Spleen (tissue), 11 donors: Measurements from ENCODE around the gene SIDT2. TPM values are rescaled to one million over a fixed set of nuclear protein-coding genes. Genes with fewer than 3 reads are reported as not detected.
A peak's percentile ranks its signal among the peaks of the same experiment; 100 is the strongest.
"Not testable (repeated sequence)": the region's sequence is repeated elsewhere in the genome, so short reads cannot be mapped to it uniquely, and the experiment has no call there.

ENCODE experiments used
- DNase-seq: peaks from one replicate; pipeline ENCODE4 v3.0.0-alpha.2; 2020
- H3K27ac ChIP-seq, 8 donors: fragments of 200-600 bp; sonication (generic) in 7 of 8; 1 replicate in 4 of 8; 2 replicates in 4 of 8; pipeline versions ENCODE4 v1.5.0 to v1.8.0; 2016 to 2021; ENCODE audit warnings: inconsistent platforms in 4 of 8, mild to moderate bottlenecking in 4 of 8, moderate library complexity in 1 of 8
- H3K27me3 ChIP-seq, 7 donors: fragments of 200-600 bp; sonication (generic) in 6 of 7; replicated peaks in 1 of 7; 1 replicate in 4 of 7; 2 replicates in 3 of 7; pipeline versions ENCODE4 v1.5.0 to v1.8.0; 2016 to 2021; ENCODE audit warnings: inconsistent platforms in 3 of 7, mild to moderate bottlenecking in 1 of 7
- H3K36me3 ChIP-seq, 6 donors: fragments of 200-600 bp; sonication (generic) in 5 of 6; 1 replicate in 4 of 6; 2 replicates in 2 of 6; pipeline versions ENCODE4 v1.5.0 to v1.8.0; 2016 to 2021; ENCODE audit warnings: inconsistent platforms in 2 of 6
- H3K4me1 ChIP-seq, 6 donors: fragments of 200-600 bp; sonication (generic) in 5 of 6; 1 replicate in 3 of 6; 2 replicates in 3 of 6; pipeline versions ENCODE4 v1.5.0 to v1.8.0; 2016 to 2021; ENCODE audit warnings: inconsistent platforms in 3 of 6
- H3K4me3 ChIP-seq, 8 donors: fragments of 200-600 bp; sonication (generic) in 7 of 8; 1 replicate in 4 of 8; 2 replicates in 4 of 8; pipeline versions ENCODE4 v1.5.0 to v1.8.0; 2016 to 2021; ENCODE audit warnings: inconsistent platforms in 4 of 8, mild to moderate bottlenecking in 4 of 8, moderate library complexity in 2 of 8
- H3K9me3 ChIP-seq, 8 donors: fragments of 200-600 bp; sonication (generic) in 7 of 8; 1 replicate in 4 of 8; 2 replicates in 4 of 8; pipeline versions ENCODE4 v1.5.0 to v1.8.0; 2016 to 2021; ENCODE audit warnings: inconsistent platforms in 4 of 8
- POLR2A ChIP-seq, 3 donors: fragments of 450-650 bp; IDR thresholded peaks; one replicate each; pipeline ENCODE4 v1.5.1; 2017; ENCODE audit warnings: antibody characterized with exemption in 3 of 3, mild to moderate bottlenecking in 1 of 3
- POLR2AphosphoS5 ChIP-seq, 3 donors: sonication (generic); formaldehyde crosslinking; IDR thresholded peaks; one replicate each; pipeline ENCODE4 v1.5.1; 2017; ENCODE audit warnings: antibody characterized with exemption in 3 of 3
- WGBS, 5 donors: extraction: QIAGEN DNeasy Blood & Tissue Kit in 3 of 5; methylation state at CpG; one replicate each; pipeline versions ENCODE4 v1.1.5 to v1.1.7; 2013 to 2018; 5-methylcytosine and 5-hydroxymethylcytosine counted together
- intact Hi-C: fragments of 100-400 bp; cut with DNase I; formaldehyde crosslinking; loops from one replicate; pipeline ENCODE4 v1.15.0; 2023; ENCODE audit warnings: low total_unique reads
- polyA plus RNA-seq, 3 donors: library from polyadenylated mRNA; stranded (reverse); fragments of 200-250 nt; gene quantifications; one replicate each; pipeline ENCODE4 v1.2.1, GENCODE V29; 2013
- total RNA-seq, 7 donors: library from RNA; depleted of rRNA in 3 of 7; stranded (reverse); fragments of >200 nt in 3 of 7; fragmentation: NEBNext Ultra II Directional in 4 of 7; extraction: Animal tissue kit (Norgen Biotek cat#: 25700) in 4 of 7; gene quantifications; one replicate each; pipeline versions ENCODE4 v1.1.0 to v1.2.1, GENCODE V29; 2016 to 2021
- TF ChIP-seq, protein P1 (sequence below), 11 experiments: fragments of 200-600 bp in 7 of 11; fragments of 450-650 bp in 4 of 11; sonication (generic) in 4 of 11; IDR thresholded peaks in 8 of 11; conservative IDR thresholded peaks in 3 of 11; 1 replicate in 7 of 11; 2 replicates in 4 of 11; pipeline versions ENCODE4 v1.4.0 to v1.8.0; 2016 to 2021; ENCODE audit warnings: antibody characterized with exemption in 11 of 11, inconsistent platforms in 4 of 11, mild to moderate bottlenecking in 1 of 11
- donor health status: healthy with polysubstance abuse.
- donor health status: DM: no; HTN: no; CAD: no; lungs with moderate emphysema.
- donor health status: DM: no; HTN: no; CAD: no.
- donor health status: Bipolar disorder and iron deficiency.
- donor health status: healthy.
- donor health status: DM: no; HTN: no; CAD: no.
- donor health status: DM: yes; HTN: yes; CAD: no.

Gene SIDT2
- total and polyA plus RNA-seq, 10 donors: 21.3 to 83.8 (median 51.8) TPM

DNA sequence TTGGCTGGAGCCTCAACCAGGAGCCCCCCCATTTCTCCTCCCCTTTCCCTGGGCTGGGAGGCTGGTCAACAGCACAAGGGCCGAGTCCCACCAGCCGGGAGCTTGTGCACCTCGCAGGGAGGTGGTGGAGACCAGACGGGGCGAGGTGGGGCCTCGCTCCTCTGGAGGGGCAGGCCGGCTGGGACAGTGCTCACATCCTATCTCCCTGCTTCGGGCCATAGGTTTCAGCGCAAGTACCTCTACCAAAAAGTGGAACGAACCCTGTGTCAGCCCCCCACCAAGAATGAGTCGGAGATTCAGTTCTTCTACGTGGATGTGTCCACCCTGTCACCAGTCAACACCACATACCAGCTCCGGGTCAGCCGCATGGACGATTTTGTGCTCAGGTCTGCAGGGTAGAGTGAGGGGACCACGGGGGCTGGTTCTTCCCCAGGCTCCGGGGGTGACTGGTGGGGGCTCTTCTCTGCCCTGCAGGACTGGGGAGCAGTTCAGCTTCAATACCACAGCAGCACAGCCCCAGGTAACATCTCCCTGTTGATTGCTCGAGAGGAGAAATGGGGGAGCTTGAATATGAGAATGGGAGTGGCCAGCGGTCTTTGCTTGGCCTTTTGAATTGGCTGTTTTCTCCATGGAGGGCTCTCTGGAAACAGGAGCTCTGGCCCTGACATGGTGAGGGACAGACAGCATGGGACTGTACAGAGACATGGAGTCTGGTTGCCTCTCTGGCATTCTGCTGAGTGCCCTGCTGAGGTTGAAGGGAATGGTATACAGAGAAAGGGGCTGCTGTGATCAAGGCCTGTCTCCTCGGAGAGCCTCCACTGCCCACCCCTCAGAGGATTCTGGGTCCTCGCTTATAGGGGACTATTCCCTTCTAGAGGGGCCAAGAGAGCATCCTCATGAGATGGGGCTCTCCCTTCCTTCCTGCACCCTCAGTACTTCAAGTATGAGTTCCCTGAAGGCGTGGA is 3.3 kb downstream of the SIDT2 start:
- peak overlapping the region in 2 of 8 donors; percentile 50 to 97 for H3K27ac ChIP-seq
- peaks cover 19 to 69% (median 43%) of the 10 kb centered on the region in 6 donors for H3K4me1 ChIP-seq
- TF ChIP-seq, protein P1, sequence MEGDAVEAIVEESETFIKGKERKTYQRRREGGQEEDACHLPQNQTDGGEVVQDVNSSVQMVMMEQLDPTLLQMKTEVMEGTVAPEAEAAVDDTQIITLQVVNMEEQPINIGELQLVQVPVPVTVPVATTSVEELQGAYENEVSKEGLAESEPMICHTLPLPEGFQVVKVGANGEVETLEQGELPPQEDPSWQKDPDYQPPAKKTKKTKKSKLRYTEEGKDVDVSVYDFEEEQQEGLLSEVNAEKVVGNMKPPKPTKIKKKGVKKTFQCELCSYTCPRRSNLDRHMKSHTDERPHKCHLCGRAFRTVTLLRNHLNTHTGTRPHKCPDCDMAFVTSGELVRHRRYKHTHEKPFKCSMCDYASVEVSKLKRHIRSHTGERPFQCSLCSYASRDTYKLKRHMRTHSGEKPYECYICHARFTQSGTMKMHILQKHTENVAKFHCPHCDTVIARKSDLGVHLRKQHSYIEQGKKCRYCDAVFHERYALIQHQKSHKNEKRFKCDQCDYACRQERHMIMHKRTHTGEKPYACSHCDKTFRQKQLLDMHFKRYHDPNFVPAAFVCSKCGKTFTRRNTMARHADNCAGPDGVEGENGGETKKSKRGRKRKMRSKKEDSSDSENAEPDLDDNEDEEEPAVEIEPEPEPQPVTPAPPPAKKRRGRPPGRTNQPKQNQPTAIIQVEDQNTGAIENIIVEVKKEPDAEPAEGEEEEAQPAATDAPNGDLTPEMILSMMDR (IDR thresholded peaks at IDR 0.05 in 8 of 11, conservative IDR thresholded peaks at IDR 0.05 in 3 of 11): no peak
- peak in 1 of 3 donors; percentile 28 for TF ChIP-seq POLR2AphosphoS5 (IDR thresholded peaks at IDR 0.05)
- 90 to 96% (median 95%) methylated on average over 14 to 22 of the region's 22 CpGs for WGBS, 5 donors
- DNase-seq: no peak
- H3K27me3 ChIP-seq: no peaks in the 10 kb centered on the region
- intact Hi-C loops: no loop called here
- H3K36me3 ChIP-seq: peaks cover 0 to 52% (median 23%) of the 10 kb centered on the region in 6 donors
- peak overlapping the region in 1 of 8 donors; percentile 34 for H3K4me3 ChIP-seq
- H3K9me3 ChIP-seq: no peaks in the 10 kb centered on the region

DNA sequence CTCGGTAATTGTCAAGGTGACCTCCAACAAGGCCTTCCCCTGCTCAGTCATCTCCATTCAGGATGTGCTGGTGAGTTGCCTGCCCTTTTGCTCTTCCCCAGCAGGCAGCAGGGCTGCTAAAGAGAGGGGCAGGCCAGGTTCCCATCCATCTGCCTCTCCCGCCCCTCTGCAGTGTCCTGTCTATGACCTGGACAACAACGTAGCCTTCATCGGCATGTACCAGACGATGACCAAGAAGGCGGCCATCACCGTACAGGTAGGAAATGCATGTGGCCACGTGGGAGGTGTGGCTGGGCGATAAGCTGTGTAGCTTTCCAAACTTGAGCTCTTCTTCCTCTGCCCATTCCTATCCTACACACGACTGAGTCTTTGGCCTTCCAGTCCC is 4.0 kb downstream of the SIDT2 start:
- WGBS, 5 donors: 94 to 96% (median 94%) methylated on average over 9 to 10 of the region's 10 CpGs
- intact Hi-C loops: no loop called here
- peaks cover 0 to 59% (median 27%) of the 10 kb centered on the region in 6 donors for H3K36me3 ChIP-seq
- H3K4me1 ChIP-seq: peaks cover 19 to 75% (median 46%) of the 10 kb centered on the region in 6 donors
- TF ChIP-seq, protein P1 (IDR thresholded peaks at IDR 0.05 in 8 of 11, conservative IDR thresholded peaks at IDR 0.05 in 3 of 11): no peak
- no peak for TF ChIP-seq POLR2AphosphoS5 (IDR thresholded peaks at IDR 0.05)
- TF ChIP-seq POLR2A (IDR thresholded peaks at IDR 0.05): no peak
- DNase-seq: no peak
- H3K27ac ChIP-seq: no peak overlapping the region
- H3K9me3 ChIP-seq: no peaks in the 10 kb centered on the region
- no peaks in the 10 kb centered on the region for H3K27me3 ChIP-seq
- H3K4me3 ChIP-seq: no peak overlapping the region

DNA sequence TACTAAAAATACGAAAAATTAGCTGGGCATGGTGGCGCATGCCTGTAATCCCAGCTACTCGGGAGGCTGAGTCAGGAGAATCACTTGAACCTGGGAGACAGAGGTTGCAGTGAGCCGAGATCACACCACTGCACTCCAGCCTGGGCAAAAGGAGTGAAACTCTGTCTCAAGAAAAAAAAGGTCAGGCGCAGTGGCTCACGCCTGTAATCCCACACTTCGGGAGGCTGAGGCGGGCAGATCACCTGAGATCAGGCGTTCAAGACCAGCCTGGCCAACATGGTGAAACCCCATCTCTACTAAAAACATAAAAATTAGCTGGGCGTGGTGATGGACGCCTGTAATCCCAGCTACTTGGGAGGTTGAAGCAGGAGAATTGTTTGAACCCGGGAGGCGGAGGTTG is 4.6 kb downstream of the SIDT2 start:
- 87 to 98% (median 97%) methylated on average over 13 of the region's 13 CpGs for WGBS, 5 donors
- intact Hi-C loops, DNase-seq, H3K4me3 ChIP-seq, H3K9me3 ChIP-seq, H3K27me3 ChIP-seq, H3K27ac ChIP-seq: not testable (repeated sequence)
- H3K36me3 ChIP-seq: peaks cover 0 to 65% (median 32%) of the 10 kb centered on the region in 6 donors
- H3K4me1 ChIP-seq: peaks cover 19 to 75% (median 43%) of the 10 kb centered on the region in 6 donors

DNA sequence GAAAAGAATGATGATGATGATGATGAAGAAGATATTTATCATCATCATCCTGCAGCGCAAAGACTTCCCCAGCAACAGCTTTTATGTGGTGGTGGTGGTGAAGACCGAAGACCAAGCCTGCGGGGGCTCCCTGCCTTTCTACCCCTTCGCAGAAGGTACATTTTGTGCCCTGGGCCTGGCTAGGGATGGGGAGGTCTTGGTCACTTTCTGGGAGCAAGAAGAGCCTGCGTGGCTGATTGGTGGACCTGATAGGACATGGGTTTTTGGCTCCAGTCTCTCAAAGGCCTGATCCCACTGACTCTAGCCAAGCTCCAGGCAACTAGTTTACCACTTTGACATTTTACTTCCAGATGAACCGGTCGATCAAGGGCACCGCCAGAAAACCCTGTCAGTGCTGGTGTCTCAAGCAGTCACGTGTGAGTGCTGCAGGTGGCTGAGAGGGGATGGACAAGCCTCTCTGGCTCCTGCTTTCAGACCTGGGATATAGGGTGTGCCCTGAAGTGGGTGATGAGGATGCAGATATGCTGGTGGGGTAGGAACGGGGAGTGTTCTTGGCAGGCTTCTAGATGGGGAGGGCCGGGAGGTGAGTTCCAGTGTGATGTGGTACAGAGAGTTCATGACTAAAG is 5.3 kb downstream of the SIDT2 start:
- TF ChIP-seq, protein P1 (IDR thresholded peaks at IDR 0.05 in 8 of 11, conservative IDR thresholded peaks at IDR 0.05 in 3 of 11): no peak
- DNase-seq: no peak
- H3K36me3 ChIP-seq: peaks cover 0 to 72% (median 37%) of the 10 kb centered on the region in 6 donors
- H3K4me1 ChIP-seq: peaks cover 19 to 78% (median 46%) of the 10 kb centered on the region in 6 donors
- no peak overlapping the region for H3K27ac ChIP-seq
- no peak overlapping the region for H3K4me3 ChIP-seq
- intact Hi-C loops: no loop called here
- H3K9me3 ChIP-seq: no peaks in the 10 kb centered on the region
- 93 to 96% (median 93%) methylated on average over 10 to 11 of the region's 11 CpGs for WGBS, 5 donors
- H3K27me3 ChIP-seq: no peaks in the 10 kb centered on the region
